HG03354 (cell line): ENCODE data around the gene TOP3A.
A peak's percentile ranks its signal among the peaks of the same experiment; 100 is the strongest.

ENCODE experiments used
- ATAC-seq: cut with Tn5 transposase; IDR thresholded peaks from one replicate; pipeline ENCODE4 v1.9.1; 2021; ENCODE audit warnings: mild to moderate bottlenecking; ENCODE audit not compliant: unreplicated experiment, poor library complexity, severe bottlenecking

The TOP3A gene

DNA sequence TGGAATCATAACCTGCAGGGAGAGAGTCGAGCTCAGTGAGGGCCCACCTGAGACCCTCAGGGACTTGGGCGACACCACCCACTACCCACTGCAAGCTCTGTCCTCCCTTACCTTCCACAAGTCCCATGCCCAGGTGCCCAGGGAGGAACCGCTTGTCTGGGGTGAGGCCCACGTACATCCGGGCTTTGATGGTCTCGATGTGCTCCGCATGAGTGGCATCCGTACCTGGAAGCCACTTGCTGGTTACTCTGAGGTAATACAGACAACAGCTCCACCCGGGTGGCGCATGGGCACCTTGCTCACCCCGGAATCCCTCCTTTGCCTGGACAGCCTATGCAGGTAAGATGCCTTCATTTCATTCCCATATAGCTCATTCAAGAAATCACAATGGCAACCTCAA, 29.5 kb downstream of the TOP3A start:
- no peak for ATAC-seq

DNA sequence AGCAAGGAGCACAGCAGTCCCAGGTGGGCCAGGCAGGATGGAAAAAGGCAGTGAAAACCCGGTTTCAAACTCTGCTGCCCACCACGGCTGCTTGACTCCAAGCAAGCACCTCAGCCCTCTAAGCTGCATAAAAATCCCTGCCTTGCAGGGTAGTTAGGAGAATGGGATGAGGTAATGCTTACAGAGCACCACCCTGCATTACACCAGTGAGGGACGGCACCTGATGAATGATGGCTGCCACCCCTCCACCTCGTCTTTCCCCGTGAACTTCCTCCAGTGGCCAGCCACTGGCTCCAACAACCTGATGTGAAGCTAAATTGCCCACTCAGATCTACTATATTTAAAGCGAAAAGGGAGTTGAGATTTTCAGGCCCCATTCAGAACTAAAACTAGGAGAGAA, 33.0 kb downstream of the TOP3A start:
- no peak for ATAC-seq

GRCh38 chr17:18280766-18281371, 33.9 kb downstream of the TOP3A start:
- no peak for ATAC-seq

DNA sequence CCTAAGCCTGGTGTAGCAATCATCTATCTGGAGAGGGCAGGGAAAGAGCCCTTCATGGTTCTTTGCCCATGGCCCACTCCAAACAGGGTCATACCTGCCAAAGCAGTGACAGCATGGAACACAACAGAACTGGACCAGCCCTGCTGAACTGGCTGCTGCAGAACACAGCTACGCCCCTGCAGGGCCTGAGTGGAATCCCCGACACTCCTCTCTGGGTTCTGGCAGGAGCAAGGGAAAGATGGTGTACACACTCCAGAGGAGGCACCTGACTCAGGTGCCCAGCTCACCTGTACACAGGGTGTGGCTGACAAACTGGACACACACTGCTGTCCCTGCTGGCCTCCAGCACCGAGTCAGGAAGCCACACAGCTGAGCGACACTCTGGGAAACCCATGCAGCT, 34.5 kb downstream of the TOP3A start:
- ATAC-seq: no peak

DNA sequence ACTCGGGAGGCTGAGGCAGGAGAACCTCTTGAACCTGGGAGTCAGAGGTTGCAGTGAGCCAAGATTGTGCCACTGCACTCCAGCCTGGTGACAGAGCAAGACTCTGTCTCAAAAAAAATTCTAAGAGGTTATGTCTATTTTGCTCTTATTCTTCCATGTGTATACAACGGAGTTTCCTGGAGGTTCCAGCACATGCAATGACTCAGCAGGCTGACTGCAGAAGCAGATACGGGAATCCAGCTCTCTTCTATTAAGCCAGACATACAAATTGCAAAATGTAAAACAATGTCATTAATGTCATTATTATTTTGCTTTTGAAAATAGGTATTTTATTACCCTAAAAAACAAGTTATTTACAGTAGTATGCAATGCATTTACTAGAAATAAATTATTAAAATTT, 35.9 kb downstream of the TOP3A start:
- no peak for ATAC-seq

GRCh38 chr17:18277076-18277475, 37.7 kb downstream of the TOP3A start:
- no peak for ATAC-seq

DNA sequence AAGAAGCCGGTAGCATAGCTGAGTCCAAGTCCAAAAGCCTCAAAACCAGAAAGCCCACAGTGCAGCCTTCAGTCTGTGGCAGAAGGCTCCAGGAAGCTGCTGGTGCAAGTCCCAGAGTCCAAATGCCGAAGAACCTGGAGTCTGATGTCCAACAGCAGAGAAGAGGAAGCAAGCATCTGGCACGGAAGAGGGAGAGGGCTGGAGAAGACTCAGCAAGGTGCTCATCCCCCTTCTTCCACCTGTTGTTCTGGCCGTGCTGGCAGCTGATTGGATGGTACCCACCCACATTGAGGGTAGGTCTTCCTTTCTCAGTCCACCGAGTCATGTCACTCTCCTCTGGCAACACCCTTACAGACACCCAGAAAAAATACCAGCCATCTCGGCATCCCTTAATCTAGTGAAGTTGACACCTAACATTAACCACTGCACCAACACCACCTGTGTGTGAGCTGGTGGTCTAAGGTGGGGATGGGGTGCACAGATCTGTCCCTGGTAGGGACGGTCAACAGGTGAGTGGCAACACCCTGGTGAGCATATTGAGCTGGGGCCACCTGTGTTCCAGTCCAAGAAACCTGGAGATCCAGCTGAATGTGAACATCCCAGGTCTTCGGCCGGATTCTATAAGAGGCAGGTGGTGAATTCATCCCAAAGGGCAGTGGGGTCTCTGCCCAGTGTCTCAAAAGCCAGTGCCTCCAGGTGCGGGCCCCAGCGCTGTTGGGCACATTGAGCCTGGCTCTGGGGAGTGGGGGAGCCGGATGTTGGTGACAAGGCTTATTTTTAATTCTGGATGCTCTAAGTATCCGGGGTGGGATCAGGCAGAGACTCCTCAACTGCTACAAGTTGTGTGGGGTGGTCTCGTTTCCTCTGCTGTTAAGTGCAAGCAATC, 44.5 kb downstream of the TOP3A start:
- no peak for ATAC-seq

DNA sequence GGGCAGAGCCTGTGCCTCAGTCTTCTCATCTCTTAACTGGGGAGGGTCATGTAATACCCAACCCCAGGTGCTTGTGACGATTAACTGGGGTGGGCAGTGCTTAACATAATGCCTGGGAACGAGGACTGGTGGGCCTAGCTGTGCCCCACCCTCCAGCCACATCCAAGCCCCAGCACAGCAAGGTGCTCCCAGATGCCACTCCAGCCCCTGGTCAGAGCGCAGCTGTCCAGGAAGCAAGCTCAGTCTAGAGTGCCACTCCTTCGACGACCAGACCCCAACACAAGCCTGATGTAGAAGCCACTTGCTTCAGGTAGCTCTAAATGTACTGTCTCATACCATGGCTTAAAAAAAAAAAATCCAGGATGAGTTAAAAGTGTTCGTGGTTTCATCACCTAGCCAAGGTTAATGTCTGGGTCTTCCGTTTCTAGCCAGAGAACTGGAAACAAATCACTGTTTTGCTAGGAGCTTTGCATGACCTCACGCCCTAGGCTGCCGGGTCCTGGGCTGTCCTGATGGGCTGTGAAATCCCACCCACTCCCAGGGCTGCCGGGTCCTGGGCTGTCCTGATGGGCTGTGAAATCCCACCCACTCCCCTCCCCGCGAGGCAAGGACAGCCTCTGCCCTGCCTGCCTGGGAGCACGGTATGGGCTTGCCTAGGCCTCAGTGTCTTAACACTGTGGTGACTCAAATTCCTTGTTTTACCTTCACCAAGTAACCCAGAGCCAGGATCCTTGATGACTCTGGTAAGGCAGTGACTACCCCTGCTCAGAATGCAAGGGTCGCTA, 46.7 kb downstream of the TOP3A start:
- no peak for ATAC-seq

- no peak for ATAC-seq
These were observed 47.4 kb downstream of the TOP3A start for GRCh38 chr17:18267366-18267765.

GRCh38 chr17:18263885-18264682, 50.7 kb downstream of the TOP3A start:
- no peak for ATAC-seq

- no peak for ATAC-seq
These were observed 52.2 kb downstream of the TOP3A start for GRCh38 chr17:18262641-18263040.

DNA sequence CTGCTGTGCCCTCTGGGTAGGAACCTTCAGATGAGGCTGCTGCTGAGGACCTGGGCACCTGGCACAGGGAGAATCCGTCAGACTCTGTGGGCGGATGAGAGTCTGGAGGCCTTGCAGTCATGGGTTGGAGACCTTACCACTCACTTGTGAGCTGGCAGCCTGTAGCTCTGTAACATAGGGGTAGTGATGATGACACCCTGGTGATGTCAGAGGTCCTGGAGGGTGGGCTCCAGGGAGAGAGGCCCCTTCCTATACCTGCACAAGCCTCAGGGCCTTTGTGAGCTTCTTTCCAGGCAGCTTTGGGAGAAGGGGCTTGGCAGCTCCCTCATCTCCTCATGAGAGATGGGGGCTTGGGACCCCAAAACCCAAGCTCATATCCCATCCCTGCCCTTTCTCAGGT, 52.7 kb downstream of the TOP3A start:
- ATAC-seq: no peak

DNA sequence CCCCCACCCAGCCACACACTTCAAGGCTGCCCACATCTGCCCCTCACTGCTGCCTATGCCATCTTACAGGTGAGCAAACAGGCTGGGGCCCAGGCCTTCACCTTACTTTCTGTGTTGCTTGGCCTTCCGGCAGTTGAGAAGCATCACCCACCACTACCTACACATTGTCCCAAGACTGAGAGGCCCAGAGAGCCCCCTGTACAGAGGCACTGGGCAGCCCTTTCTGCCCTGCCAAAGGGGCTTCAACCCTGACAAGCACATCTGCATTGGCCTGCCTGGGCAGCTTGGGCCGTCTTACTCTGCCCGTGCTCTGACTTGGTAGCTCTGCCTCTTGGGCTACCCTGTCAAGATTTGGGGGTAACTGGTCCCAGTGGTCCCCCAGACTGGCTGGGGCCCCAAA, 53.1 kb downstream of the TOP3A start:
- ATAC-seq: no peak

GRCh38 chr17:18261146-18261515, 53.7 kb downstream of the TOP3A start:
- peak; percentile 17 for ATAC-seq

DNA sequence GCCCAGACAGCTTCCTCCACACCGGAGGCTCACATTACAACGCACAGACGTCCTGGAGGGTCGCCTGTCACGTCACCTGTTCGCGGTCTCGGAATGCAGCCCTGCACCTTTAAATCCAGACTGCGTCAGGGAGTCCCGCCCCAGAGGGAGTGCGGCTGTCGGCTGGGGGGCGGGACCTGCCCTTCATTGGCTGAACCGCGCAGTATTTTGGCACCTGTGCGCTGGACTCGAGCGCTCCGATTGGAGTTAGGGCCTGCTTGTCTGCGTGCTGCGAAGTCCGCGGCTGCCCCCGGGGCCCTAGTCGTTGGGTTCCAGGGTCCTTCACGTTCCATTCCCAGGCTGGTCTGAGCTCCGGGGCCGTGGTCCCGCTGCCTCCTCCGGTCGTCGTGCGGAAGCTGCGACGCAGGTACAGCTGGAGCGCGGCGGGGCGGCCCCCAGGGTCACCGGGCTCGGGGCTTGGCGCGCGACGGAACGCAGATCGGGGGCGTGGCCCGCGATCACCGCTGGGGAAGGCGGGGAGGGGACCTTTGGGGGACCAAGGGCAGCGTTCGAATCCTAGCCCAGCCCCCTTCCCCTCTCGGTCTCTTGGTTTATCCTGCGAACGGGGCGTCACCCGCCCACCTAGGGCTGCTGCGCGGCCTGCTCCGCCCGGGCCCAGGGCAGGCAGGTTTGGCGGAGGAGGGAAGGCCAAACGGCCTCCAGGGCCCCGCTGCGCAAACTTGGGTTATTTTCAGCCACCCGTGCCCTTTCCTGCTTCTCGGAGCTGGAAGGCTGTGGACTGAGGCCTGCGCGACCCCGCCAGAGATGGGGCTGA, 54.3 kb downstream of the TOP3A start, which contains the start of gene MIEF2:
Gene MIEF2 (plus strand): TSS at position 331 of the 814 bp plus-strand sequence. CDS start 2,059 bp downstream, outside the sequence.
- ATAC-seq: peak; percentile 84

GRCh38 chr17:18259621-18260331, 55.0 kb downstream of the TOP3A start:
- no peak for ATAC-seq

DNA sequence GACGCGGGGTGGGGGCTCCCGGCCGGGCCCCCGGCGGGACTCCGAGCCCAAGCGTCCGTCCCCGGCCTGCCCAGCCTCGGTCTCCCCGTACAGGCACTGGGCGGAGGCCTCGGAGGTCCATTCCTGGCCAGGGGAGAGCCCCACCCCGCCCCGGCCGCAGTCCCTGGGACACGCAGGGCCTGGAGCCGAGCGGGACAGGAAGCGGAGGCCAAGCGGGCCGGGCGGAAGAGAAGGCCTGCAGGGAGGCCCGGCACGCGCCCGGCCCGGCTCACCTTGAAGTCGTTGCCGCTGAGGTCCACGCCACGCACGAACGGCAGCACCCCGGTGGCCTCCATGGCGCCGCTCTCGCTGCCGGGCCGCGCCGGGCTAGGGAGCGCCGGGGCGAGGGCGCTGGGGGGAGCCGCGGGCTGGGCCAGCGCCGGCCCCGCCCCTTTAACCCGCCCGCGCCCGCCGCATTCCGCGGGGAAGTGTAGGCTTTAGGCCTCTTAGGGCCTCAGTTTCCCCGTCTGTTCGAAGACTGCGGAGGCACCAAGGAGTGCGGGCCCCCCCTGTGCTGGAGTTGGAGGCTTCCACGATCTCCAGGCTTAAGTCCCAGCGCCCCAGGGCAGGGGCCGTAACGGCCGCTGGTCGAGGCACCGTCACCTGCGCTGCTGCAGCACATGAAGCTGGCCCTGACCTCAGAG, 56.3 kb downstream of the TOP3A start, which contains the start of gene FLII:
Gene FLII (minus strand): TSS at position 383 of the 683 bp plus-strand sequence. CDS start 48 bp downstream, at position 335.
- peak; percentile 15 for ATAC-seq

DNA sequence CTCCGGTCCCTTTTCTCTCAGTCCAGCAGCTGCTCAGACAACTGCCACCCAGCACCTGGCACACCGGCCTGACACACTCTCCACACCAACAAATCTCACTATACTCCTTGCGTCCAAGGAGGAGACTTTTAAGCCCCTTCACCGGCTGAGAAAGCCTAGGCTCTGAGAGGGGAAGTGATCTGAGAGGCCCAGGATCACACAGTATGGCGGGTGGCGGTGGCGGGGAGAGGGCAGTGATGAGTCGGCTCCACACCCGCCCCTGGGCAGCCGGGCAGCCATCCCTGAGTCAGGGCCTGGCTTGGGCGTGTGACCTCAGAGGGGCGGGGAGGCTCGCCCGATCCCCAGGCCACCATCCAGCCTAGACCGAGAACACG, 56.8 kb downstream of the TOP3A start:
- peak; percentile 33 for ATAC-seq
